GM19467 (cell line): ENCODE results near the gene TGFB3.
"Not testable (repeated sequence)": the region's sequence is repeated elsewhere in the genome, so short reads cannot be mapped to it uniquely, and the experiment has no call there.

ENCODE experiments used
- ATAC-seq: cut with Tn5 transposase; IDR thresholded peaks from one replicate; pipeline ENCODE4 v1.9.1; 2021; ENCODE audit warnings: mild to moderate bottlenecking, moderate library complexity; ENCODE audit not compliant: unreplicated experiment

The TGFB3 gene

DNA sequence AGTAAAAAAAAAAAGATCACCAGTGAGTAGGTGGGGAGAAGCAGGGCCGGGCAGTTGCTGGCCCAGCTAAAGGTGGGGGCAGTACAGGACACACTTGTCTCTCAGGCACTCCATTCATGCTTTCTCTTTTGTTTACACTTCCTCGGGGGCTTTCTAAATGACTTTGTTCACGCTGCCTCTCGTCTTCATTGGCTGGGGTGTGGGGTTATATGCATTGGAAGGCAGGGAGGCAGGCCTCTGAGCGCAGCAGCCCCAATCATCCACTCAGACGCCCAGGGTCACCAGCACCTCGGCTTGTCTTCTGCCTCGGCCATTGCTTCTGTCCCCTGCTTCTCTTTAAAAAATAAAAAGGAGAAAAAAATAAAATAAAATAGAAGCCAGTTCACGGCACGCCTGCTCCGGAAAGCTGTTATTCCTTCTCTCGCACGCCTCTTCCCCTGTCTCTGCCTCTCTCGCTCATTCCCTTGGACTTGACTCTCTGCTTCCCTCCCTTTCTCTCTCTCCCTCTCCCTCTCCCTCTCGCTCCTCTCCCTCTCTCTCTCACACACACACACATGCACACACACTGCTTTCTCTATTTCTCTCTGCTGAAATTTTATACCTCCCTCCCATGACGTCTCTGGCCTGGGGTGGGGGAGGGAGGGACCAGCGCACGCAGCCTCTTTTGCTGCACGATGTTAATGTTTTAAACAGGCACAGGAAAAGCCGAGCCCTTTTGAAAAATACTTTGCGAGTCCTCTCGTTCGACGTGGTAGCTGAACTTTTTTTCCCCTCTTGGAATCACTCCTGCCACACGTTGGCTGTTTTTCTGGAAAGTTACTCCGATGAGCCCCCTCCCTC is at the start of gene TGFB3:
TSS of gene TGFB3 (minus strand) at position 570 of the 840 bp plus-strand sequence. CDS start 1,102 bp downstream, outside the sequence.
- peak; percentile 33 for ATAC-seq

- no peak for ATAC-seq
Measured at GRCh38 chr14:76024211-76024907, 42.6 kb upstream of the TGFB3 start.

- no peak for ATAC-seq
Measured at GRCh38 chr14:76023757-76024156, 42.0 kb upstream of the TGFB3 start.

DNA sequence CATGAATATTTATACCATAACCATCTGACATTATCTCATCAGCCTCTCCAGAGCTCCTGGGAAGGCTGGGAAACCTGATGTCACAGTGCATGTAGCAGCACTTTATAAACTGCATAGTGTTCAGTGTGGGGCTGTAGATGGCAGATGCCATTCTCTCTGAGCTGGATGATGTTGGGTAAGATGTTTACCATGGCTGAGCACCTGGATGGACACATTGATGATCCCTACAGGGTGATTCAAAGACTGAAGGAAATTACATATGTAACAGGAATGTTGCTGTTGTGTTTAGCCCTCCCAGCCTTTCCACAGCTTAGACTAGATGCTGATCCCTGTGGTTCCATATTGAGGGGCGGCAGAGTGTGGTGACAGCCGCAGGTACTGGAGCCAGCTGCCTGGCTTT is 41.2 kb upstream of the TGFB3 start:
- no peak for ATAC-seq

DNA sequence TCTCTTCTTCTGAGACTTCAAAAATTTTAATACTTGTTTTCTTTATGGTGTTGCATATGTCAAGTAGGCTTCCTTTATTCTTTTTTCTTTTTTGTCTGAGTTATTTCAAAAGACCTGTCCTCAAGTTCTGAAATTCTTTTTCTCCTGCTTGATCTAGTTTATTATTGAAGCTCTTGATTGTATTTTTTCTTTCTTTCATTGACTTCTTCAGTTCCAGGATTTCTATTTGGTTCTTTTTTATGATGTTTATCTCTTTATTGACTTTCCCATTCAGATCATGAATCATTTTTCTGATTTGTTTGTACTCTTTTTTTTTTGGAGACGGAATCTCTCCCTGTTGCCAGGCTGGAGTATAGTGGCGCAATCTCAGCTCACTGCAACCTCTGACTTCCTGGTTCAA is 37.9 kb upstream of the TGFB3 start:
- ATAC-seq = no peak

DNA sequence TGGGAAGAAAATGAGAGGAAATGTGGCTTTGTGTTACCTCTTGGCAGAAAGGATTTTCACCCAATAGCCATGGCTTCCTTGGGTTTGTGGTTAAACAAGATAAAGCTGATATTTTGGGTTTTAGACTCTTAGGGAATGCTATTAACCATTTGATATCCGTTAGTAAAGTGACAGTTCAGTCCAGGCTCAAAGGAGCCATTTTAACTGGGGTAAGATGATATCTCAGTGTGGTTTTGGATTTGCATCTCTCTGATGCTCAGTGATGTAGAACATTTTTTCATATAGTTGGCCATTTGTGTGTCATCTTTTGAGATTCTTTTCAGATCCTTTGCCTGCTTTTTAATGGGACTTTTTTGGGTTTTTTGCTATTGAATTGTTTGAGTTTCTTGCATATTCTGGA is 33.9 kb upstream of the TGFB3 start:
- no peak for ATAC-seq

DNA sequence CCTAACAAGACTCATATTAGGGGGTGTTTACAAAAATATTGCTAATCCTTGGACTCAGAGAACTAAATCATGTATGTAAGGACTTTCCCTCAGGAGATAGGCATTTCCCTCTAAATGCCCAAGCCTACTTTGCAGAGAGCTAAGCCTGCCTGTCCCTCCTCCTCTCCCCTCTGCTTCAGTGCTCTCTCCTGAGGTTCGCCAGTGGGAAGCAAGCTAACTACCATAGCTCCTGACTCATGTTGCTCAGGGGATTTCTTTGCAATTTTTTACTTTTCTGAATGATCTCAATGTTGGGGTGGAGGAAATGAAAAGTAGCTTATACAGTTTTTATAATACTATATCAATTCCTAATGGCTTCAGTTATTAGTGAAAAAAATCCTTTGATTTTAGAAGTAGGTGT is 33.4 kb upstream of the TGFB3 start:
- ATAC-seq = no peak

DNA sequence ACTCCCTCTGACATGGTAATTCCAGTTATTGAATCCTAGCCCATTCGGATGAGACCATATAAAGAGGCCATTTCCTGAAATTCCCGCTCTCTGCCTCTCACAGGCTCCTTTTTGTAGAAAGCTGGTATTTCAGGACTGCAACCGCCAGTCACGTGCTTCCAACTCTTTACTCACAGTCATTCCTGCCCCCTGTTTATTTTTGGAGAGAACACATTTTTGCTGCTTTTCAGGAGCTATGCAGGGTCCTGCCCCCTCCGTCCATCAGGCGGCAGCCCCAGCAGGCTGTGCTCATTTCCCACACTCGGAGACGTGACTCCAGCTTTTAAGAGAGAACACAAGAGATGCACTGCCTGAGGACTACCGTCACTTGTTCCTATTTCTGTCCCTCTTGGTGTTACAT is 30.6 kb upstream of the TGFB3 start:
- ATAC-seq = no peak

- no peak for ATAC-seq
Measured at GRCh38 chr14:76011930-76012329, 30.1 kb upstream of the TGFB3 start.

- not testable (repeated sequence) for ATAC-seq
Measured at GRCh38 chr14:76009627-76010026, 27.8 kb upstream of the TGFB3 start.

DNA sequence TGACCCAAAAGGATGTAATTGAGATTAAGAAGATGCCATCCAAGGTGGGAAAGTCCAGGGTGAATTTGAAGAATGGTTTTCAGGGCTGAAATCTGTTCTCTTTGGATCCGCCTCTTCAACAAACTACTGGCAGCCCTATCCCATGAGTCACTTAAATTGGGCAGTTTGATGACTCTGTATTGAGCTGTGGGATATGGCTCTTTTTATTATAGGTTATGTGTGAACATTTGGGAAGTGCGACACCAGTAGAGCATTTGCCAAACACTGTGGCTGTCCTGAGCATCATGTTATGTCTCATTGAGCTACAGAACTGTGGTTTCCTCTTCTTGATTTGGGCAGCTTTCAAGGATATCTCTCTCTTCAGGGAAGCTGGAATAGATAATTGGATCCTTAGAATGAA is 26.1 kb upstream of the TGFB3 start:
- ATAC-seq = no peak

- ATAC-seq = no peak
Measured at GRCh38 chr14:76007379-76007778, 25.6 kb upstream of the TGFB3 start.

- ATAC-seq = no peak
Measured at GRCh38 chr14:76006253-76006652, 24.5 kb upstream of the TGFB3 start.

DNA sequence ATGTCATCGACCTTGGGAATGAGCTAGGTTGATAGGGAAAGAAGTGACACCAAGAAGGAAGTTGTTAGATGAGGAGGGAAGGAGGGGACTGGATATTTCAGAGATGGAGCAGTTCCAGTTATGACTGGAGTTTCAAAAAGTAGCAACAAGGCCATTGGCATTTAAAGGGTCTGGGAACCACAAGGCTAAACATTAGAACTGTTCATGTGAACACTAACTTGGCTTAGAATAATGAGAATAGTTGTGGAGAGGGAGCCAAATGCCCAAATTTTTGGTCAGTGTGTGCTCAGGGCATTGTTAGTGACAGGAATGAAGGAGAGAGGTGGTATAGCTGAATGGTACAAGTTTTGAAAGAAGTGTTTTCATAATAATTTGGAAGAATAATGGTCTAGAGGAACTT is 20.6 kb upstream of the TGFB3 start:
- no peak for ATAC-seq

- ATAC-seq = no peak
Measured at GRCh38 chr14:75999511-76000190, 17.9 kb upstream of the TGFB3 start.

GRCh38 chr14:75996488-75996887 is 14.7 kb upstream of the TGFB3 start:
- no peak for ATAC-seq

DNA sequence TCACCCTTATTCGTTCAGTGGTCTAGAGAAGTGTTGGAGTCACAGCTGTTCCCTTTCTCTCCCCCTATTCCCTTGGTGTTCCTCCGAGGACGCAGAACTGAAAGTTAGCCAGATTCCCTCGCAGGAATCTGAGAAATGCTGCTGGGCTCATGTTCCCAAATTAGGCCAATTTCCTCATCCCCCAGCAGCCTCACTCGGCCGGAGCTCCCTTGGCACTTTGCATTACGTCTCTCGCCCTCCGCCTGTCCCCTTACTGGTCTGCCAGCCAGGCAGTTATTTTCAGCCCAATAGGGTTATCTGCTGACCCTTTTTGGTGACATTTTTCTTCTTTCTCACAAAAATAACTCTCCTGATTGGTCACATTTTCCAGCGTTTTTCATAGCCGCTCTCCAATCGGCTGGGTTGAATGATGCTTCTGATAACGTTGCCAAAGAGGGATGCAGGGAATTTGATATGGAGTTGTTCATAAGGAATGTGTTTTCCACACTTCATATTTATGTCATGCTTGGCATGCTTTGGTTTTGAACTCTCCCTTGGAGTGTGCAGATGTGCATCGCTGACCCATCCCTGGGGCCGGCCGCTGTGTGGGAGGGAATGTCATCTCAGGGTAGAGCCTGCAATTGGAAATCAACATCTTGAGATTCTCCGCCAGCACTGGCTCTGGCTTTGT is 13.7 kb upstream of the TGFB3 start:
- ATAC-seq = no peak

DNA sequence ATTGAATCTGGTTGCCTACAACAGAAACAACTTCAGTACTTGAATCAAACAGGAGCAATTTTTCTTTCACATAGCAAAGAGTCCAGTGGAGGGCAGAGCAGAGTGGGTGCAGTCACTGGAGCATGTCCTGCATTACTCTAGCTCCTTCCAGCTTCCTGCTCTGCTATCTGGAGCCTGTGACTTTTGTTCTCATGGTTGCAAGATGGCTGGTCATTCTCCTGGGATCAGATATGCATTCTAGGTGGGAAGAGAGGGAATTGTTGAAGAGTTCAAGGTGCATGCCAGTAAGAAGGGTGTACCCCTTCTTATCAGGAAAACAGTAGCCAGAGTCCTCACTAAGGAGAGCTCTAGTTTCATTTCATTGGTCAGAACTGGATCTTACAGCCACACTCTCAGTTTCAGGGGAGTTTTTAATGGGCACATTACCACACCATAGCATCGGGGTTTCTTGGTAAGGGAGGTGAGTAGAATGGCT is 11.8 kb upstream of the TGFB3 start:
- no peak for ATAC-seq

DNA sequence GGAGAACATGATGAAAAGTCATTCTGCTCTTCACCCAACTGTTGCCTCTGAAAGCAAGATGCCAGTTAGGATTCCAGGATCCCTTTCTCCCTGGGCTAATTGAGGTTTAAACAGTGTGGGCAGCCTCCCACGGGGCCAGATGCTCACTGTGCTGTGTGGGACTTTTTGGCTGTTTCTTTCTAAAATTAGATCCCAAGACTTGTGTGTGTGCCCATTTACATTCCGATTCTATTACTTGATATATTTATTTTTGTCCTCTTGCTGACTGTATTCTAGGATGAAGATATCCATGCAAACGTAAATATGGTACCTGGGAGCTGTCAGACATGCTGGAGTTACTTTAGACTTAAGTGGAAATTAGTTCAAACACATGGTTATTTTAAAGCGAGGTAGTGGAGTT is 10.0 kb upstream of the TGFB3 start:
- no peak for ATAC-seq

DNA sequence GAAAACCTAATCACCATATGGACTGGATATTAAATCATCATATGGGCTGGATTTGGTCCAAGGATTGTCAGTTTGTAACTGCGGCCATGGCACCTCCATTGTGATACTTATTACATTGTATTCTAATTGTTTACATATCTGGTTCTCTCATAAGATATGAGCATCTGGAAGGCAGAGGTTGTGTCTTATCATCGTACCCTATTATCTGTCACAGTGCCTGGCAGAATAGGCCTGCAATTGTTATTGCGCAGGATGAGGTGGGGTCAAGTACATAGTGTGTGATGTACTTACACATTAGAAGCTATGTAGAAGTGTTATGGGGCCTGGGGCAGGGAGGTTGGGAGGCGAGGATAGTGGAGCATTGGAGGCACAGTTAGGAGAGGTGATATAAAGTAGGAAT is 8.5 kb upstream of the TGFB3 start:
- ATAC-seq = no peak

GRCh38 chr14:75989134-75989533 is 7.3 kb upstream of the TGFB3 start:
- no peak for ATAC-seq
